HG03159 (cell line): ENCODE results near the gene CAMTA1.

Experiments used
- ATAC-seq: cut with Tn5 transposase; IDR thresholded peaks from one replicate; pipeline ENCODE4 v1.9.1; 2021; ENCODE audit warnings: mild to moderate bottlenecking, moderate library complexity; ENCODE audit not compliant: unreplicated experiment

CAMTA1 gene

DNA sequence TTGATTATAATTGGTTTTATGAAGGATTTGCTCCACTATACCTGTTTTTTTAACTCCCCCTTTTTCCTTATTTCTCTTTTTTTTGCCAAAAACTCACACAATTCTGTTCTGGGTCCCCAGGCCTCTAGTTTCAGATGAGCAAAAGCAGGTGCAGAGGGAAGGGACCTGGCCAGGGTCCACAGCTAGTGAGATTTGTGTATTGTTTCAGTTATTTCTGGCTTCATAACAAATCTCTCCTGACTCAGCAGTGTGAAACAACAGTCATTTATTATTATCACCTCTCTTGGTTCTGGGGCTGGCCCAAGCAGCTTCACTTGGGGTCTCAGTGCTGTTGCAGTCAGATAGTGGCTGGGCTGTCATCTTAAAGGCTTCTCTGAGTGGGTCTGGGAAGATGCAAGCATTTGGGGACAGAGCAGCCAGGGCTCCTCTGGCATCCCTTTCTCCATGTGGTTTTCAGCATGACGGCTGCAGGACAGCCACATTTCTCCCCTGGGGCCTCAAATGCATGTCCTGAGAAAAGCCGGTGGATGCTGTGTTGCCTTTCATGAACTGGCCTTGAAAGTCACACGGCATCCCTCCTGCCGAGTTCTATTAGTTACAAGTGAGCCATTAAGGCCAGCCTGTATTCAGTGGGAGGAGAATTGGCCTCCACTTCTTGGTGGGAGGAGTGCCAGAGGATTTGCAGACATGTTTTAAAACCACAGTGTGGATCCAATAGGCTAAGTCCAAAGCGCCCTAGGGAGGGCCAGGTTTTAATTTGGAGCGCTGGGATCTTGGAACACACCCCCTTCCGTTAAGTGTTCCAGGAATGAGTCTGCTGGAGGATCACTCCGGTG, 137.1 kb downstream of the CAMTA1 start:
- no peak for ATAC-seq

DNA sequence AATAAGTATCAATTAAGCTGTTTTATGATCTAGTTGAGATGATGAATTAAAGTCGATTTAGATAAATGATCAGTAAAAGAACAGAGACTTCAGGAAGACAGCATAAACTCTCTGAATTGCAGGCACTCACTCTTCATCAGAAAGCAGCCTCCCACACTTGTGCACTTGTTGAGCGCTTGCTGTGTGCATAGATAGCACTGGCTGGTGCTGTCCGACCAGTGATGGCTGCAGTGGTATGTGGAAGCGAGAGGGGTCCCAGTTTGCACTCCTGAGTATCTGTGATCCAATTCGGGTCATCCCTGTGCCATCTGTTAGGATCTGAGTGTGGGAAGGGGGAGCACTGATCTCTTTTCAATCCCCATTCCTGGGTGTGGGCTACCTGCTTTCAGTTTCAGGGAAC, 137.8 kb downstream of the CAMTA1 start:
- no peak for ATAC-seq

DNA sequence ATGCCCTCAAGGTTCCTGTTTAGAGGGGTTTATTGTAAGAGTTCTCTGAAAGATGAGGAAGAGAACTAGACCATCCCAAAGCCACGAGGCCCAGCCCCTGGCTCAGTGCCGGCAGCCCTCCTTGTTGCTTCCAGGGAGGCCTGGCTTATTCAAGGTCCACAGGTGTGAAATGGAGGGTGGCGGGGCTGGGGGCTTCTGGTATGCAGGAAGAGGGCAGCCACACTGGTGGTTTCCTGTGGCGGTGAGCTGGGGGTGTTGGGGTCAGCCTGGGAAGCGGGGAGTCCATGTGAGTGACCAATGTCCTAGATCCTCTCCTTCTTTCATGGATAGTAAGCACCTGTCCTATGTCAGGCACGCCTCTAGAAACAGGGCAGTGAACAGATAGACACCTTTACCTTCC, 138.2 kb downstream of the CAMTA1 start:
- no peak for ATAC-seq

DNA sequence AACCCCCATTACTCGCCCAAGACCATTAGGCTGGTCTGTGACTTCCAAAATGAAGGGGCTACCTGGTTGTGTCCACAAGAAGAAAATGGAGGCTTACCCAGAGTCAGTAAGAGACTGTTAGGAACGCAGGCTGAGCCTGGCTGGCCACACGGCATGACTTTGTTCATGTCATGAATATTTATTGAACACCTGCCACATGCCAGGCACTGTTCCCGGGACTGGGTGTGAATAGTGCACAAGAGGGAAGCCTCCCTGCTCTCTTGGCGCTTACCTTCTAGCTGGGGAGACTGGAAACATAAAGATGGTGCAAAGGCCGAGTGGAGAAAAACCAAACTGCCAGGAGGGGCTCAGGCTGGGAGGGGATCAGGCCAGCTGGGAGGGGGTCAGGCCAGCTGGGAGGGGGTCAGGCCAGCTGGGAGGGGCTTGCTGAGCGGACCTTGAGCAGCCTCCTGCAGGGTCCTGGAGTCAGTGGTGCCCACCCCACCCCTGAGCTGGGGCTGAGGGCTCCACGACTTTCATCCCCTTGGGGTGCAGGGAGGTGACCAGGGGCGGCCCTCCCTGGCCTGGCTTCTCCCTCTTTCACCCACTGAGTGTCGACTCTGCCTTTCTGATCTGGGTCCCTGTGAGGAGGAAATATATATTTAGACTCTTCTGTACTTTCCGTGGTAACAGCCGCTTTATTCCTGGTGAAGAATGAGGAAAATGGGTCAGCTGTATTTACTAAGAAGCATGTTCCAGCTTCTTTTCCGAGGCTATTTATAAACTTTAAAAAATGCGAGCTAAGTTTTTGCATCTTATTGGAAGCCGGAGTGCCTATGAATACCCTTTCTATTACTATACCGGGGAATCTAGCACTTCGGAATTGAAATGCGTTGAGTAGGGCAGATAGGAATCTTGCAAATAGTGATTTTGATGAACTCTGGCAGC, 139.0 kb downstream of the CAMTA1 start:
- no peak for ATAC-seq

DNA sequence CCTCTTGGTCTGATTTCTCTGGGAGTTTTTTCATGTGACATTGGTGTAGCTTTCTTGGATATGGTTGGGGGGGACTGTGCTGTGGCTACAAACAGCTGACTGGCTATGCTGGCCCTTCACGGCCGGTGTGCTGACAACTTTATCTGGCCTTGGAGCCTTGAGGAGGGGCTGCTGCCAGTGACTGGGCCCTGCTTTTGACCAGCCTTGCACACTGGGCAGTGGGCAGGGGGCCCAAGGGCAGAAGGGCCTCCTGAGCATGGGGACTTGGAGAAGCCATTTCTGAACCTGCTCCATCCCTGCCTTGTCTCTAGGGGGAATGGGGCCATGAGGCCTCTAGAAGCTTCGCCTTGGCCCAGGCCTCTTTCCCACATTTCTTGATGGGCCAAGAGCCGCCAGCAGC, 139.6 kb downstream of the CAMTA1 start:
- no peak for ATAC-seq

DNA sequence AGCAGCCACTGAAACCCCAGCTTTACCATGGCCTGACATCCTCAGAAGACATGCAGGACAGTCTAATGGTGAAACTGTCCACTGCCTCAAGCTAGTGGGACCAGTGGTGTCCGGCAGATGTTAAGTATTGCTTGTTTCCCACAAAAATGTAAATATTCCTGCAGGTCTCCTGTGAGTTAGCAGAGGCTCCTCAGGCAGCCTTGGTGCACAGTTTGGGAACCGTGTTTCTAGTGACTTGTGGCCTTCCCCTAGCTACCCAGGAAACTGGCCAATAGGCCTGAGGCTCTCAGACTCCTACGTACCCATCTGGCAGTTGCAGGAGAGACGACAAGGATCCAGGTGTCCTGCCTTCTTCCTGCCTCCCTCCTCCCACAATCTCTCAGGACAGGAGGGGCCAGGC, 142.4 kb downstream of the CAMTA1 start:
- no peak for ATAC-seq

DNA sequence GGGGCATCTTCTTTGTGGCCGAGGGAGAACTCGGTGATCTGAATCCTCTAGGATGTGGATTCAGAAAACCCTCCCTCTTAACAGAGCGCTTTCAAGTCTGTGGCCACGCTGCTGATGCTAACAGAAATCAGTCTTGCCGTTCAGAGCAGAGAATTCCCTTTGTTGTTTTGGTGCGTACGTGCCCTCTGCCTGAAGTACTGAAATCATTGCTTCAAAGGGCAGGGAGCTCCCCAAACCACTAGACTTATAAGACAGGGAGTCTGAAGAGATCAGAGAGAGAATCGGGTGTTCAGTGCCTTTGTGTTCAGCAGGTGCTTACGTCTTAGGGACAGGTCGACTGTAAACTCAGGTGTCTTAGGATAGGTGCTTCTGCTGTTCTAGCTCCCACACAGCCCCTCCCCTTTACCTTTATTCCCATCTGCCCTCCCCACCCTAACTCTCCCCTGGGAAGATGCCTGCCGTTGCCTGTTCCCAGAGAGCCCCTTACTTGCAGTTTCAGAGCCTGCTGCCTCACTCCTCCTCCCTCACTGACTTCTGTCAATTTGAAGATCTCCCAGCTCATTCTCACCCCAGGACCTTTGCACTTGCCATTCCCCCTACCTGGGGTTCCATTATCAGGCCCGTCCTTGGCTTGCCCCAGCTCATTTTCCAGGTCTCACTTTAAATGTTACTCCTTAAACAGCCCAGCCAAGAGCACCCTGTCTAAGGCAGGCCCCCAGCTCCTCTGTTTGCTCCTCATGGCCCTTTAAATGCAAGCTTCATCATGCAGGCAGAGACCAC, 143.0 kb downstream of the CAMTA1 start:
- ATAC-seq = no peak

DNA sequence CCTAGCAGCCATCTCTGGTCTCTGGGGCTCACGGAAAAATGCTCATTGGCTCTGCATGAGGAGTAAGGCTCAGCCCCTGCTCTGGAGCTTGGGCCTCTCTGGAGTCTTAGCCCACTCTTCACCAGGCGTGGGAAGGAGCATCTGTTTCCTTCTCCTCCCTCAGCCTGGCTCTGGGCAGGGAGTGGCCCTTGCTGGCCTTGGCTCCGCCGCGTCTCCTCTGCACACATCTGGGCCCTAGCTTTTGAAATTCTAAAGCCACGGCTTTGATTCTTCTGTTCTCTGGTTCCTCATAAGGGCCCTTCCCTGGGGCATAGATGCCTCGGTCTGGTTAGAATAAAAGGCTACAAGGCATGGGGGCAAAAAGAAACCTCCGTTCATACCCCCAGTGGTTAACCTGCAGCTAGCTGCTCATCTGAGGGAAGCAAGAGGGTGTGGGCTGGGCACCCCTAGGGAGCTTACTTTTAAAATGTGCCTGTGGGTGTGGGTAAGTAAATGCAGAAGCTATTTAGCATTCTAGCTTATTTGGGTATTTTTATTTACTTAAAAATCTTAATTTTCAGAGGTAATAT, 145.6 kb downstream of the CAMTA1 start:
- no peak for ATAC-seq

DNA sequence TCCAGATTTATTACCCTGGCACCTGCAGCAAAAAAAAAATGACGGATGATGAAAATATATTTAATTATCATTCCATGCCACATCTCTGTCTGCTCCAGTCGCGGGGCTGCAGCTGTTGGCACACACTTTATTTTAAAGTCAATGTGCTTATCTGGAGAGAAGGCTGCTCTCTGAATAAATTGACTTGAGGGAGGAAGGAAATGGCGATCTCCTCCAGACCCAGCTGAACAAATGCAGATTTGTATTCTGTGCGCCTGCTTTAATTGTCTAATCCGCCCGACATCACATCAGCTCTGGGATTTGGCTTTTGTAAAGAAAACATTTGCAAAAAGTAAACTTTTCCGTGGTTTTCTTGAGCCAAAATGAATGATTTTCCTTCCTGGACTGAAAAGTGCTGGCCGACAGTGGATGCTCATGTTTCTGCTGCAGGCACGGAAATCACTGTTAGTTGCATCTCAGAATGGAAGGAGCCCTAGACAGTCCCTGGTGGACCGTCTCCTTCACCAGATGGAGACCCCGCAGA, 150.2 kb downstream of the CAMTA1 start:
- ATAC-seq = no peak

DNA sequence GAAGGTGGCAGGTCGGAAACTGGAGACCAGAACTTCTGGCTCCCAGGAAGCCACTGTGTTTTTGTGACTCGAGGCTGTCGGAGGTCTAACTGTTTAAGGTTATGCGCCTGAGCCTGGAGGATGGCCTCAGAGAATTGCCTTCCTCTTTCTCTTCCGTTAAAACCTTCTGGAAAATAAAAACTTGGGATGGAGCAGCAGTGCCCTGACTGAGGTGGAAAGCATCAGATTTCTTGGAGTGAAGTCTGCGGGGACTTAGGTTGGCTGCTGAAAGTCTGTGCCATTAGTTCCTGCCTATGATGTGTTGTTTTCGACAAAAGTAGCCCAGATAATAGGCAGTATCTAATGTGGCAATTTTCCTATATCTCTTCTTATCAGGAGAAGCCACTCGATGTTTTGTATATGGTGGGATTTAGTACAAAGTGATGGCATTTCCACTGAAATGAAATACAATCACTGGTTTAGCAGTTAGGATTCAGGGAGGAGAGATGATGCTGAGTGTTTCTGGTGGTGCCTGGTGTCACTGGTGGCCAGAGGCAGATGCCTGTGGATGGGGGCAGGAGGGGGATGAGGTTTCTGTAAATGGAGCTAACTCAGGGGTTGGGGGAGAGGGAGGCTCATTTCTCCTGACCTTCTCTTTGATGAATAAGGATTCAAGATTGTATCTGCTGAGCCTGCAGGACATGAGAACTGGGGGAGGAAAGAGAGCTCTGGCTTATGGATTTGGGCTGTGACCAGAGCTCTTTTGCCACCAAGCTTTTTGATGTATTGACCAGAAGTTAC, 150.8 kb downstream of the CAMTA1 start:
- ATAC-seq = no peak

DNA sequence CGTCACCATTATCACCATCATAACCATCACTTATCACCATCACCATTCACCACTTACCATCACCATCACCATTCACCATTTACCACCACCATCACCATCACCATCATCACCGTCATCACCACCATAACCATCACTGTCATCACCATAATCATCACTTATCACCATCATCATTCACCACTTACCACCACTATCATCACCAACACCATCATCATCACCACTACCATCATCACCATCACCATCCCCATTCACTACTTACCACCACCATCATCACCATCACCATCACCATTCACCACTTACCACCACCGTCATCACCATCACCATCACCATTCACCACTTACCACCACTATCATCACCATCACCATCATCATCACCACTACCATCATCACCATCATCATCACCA, 151.8 kb downstream of the CAMTA1 start:
- no peak for ATAC-seq

DNA sequence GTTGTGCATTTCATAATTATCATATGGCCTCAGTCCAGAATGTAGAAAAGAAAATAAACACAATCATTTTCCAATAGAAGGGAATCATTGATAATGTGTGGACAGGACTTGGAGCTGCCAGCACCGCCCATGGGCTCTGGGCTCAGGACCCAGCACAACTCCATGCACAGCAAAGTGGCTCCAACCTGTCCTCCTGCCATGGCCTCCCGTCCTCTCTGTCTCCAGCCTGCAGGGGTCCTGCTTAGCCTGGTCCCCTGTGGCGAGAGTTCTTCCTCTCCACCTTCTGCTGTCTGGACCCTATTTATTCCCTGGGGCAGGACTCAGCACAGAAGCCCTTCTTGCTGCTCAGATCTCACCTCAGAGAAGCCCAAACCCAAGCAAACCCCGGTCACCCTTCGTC, 154.1 kb downstream of the CAMTA1 start:
- ATAC-seq = no peak

DNA sequence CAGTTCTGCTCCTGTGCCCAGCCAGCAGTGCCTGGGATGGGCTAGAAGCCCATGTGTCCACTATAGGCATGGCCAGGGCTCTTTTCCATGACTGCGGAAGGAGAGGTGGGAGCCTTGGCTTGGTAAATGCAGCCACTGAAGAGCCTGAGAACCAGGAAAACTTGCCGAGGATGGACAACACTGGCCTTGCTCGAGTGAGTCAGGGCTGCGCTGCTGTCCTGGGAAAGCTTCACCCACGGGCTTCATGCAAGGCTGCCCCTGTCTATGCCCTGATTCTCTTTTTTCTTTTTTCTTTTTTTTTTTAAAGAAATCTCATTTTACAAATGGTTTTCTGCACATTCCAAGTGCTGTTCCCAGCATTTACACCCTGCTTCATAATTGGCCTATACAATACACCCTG, 156.5 kb downstream of the CAMTA1 start:
- no peak for ATAC-seq

DNA sequence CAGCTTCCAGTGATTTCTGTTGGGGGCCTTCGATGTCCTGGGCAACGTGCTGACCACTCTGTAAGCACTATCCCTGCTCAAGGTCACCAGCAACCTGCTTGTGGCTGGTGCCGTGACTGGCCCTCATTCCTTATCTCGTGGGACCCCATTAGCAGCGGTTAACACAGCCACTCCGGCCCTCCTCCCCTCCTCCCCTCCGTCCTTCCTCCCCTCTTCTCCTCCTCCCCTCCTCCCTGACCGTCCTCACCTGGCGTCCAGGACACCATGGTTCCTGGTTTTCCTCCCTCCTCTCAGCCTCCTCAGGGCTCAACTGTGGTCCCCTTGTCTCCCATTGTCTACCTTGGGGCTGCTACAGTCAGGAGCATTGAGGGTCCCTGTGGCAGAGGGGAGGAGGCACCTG, 157.7 kb downstream of the CAMTA1 start:
- ATAC-seq = no peak

DNA sequence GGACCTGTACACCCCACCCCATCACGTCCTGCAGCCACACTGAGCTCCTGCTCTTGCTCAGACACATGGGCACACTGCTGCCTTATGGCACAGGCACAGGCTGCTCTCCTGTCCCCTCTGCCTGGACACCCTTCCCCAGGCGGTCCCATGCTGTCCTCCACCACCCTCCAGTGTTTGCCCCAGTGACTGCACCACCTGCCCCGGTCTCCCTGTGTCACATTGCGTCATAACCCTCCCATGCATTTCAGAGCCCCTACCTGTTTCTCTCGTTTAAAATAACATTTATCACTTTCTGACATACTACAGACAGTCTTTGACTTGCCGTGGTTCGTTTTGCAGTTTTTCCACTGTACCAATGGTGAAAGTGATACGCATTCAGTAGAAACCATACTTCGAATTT, 159.2 kb downstream of the CAMTA1 start:
- no peak for ATAC-seq

DNA sequence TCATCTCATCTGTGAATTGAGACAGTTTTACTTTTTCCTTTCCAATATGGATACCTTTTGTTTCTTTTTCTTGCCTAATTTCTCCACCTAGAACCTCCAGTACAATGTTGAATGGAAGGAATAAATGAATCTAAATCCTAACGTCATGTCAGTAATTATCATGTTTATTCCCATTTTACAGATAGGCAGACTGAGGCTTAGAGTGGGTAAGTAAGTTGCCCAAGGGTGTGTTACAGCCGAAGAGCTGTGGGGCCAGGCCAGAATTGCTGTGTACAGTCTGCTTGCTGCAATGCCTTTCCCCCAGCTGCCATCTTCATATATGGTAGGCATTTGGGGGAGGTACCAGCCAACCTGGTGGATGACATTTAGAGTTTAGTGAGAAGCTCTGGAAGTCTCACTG, 162.7 kb downstream of the CAMTA1 start:
- no peak for ATAC-seq

DNA sequence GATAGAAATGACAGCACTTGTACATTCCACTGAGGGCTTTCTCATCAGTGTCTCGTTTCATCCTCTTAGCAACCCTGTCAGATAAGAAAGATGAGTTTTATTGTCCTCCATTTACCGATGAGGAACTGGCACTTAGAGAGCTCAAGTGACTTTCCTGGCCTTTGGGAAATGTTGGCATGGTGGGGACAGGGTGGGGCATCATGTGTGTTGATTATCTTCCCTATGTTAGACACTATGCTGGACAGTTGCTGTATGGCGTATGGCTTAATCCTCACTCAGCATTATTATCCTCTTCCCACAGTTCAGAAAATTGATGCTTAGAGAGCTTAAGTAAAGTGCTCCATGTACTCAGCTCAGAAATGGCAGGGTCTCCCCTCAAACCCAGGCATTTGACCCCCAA, 163.2 kb downstream of the CAMTA1 start:
- no peak for ATAC-seq

DNA sequence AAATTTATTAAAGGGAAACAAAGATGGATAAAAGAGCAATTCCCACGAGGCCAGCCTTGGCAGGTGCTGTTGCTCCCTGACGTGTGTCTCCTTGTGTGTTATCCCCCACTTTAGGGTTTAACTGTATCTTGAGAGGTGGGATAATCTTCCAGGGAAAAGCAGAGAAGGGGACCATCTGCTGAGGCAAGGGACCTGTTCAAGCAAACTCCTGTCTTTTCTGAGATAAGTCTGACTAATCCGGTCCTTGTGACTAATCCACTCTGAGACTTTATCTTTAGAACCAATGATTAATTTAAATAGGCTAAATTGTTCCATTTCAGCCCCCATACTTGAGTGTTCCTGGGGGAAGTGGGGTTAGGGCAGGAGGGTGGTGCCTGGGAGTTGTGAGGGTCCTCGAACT, 163.6 kb downstream of the CAMTA1 start:
- ATAC-seq = no peak

DNA sequence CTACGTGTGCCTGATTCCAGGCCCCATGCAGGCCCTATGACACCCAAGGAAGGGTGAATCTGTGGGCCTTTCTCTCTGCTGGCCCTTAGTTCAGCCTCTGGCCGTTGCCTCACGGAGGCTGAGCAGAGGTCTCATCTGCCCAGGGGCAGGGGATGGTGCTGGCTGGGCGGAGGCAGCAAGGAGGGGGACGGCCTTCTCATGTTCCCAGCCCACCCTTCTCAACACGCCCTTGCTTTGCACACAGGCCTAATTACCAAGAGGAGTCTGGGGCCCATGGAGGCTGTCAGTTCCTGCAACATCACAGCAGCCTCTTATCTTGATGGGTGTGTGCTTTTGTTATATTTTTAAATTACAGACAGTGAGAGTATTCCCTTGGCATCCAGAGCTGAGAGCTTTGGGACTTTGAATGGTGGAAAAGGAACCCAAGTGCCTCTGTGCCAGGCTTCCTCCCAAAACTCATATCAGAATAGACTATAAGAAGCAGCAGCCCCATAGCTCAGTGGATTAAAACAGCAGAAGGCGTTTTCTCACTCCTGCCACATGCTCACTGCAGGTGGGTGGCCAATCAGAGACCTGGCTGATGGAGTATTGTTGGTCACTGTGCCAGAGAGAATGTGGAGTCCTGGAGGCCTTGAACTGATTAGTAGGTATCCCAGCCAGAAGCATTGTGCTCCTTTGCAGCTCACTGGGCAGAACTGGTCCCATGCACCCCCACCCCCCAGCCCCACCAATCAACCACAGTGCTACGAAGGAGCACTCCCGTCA, 164.9 kb downstream of the CAMTA1 start:
- no peak for ATAC-seq
